ENCODE measurements around the gene LAMA2.

The LAMA2 gene

DNA sequence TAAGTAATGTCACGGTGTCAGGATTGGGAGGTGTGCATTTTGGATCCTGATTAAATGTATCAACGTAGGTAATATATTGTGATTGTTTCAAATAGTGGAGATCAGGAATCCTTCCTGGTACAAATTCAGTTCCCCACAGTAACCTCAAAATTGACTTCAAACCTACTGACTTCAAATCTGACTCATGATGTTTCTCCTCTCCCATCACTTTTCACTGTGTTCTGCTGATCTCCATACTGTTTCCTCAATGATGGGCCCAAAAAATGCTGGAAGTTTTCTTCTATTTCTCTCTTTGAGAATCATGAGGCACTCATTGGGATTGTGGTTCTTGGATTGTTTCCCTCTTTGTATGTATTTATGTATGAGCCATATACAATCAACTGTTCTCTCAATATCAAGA lies 35.9 kb downstream of the LAMA2 start:
- DNase-seq = no peak

DNA sequence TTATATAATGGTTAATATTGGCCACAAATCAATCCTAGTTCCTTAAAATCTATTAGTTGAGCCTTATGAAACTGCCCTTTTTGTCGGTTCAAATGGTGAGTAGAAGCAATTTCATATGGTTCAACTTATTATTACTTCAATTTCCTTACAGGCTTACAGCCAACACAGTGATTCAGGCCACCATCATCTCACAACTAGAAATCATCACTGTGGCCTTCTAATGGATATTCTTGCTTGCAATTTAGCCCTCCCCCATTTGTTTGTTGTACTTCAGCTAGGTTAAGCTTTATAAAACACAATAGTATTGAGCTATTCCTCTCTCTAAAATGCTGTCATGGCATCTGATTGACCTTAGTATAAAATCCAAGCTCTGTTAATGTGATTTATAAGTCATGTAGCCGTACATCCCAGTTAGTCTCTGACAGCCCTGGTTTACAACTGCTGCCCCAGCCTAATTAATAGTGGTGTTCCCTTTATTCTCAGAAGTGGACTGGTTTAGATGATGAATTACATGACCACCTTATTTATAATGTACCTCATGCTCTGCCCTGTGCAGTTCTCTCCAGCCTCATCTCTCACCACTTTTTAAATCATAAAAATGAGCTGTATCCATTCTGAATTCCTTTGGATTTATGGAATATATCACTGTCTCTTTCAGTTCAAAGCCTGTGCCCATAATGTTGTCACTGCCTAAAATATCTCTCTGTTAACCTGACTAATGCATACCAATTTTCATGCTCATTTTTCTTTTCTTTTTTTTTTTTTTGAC lies 36.7 kb downstream of the LAMA2 start:
- DNase-seq = no peak

DNA sequence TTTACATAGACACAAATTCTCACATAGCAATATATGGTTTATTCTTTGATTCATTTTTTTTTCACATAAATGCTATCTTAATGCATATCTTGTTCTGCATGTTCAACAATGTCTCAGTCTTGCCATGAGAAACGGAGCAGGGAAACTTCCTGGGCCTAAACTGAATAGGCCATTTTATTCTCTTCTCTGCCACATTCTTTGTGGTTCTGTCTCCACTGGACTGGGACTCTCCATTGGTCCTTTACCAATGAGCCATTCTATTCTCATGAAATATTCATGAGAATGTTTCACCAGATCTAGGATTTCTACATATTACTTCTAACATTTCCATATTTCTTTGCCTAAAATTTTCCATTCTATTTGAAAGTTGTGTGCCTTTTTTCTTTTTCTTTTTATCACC lies 42.8 kb downstream of the LAMA2 start:
- no peak for DNase-seq

DNA sequence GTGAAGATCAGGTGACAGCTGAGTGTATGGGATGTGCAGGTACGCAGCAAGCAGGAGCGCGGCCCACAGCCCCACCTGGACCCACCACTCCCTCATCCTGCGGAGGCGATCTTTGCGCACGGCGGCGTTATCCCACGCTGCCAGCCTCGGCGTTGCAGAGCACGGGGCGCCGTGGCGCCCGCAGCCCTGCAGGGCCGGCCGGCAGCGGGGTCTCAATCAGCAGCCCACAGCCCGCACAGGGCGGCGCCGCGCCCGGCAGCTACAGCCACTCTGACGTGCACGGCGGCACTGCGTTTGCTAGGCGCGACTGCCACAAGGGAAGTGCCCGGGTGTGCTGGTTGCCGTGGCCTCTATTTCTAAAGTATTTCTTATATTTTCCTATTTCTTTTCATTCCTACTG lies 46.9 kb downstream of the LAMA2 start:
- no peak for DNase-seq

DNA sequence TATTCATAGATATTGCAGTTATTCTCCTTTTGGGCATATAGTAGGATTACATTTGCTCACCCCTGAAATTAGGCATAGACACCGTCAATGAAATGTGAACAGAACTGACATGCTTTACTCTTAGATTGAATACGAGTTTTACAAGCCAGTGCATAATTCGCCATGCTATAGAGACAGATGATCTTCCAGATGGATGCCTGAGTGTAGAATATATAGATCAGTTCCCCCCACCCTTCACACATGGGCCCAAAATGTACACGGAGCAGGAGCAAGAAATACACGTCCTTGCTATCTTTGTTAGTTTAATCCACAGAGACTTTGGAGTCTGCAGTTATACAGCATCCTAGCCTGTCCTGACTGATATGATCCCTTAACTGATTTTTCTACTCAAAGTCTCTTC lies 47.4 kb downstream of the LAMA2 start:
- DNase-seq = no peak

DNA sequence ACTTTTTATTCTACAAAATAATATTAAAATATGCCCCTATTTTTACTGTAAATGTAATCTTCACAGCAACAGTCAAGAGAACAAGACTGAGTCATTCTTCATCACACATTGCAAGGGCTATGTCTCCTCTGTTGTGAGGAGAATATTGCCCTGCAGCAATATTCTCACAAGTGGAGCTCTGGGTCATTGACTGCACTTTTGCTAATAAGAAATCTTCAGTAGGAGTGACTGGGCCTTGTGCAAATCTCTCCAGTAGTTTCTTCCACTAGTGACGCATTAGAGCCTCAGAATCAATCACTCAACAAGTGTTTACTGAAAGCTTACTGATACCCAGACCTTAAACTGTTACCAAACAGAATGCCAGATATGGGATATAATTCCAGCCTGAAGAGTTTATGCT lies 49.1 kb downstream of the LAMA2 start:
- DNase-seq = no peak

DNA sequence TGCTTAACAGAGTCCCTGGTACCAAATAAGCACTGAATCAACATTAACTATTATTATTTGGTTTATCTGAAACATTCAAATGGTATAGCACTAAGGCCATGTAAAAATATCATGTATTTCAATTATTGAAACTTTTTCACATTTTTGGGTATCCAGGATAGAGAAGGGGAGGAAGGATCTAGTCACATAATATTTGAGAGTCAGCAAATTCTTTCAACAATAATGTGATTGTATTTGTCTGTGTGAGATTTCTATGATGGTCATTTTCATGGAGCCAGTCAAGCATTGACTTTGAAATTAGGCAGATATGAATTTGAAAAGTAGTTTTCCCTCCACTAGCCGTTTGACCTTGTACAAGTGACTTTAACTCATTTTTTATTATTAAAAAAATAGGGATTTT lies 67.9 kb downstream of the LAMA2 start:
- DNase-seq = no peak

DNA sequence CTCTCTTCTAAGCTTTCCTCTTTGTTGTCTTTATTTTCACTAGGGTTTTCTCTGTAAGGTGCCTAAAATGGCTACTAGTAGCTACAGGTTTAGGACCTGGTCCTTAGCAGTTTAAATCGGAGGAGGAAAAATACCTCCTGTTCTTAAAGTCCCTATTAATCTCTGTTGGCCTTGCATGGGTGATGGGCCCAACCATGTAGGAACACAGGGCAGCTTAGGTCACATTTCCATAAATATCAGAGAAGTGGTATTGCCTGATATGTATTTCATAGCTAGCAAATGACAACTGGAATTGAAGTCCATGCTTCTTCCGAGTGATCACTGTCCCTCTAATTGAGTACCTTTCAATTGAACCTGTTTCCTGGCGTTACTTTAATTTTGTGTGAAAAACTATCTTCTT lies 70.0 kb downstream of the LAMA2 start:
- no peak for DNase-seq

DNA sequence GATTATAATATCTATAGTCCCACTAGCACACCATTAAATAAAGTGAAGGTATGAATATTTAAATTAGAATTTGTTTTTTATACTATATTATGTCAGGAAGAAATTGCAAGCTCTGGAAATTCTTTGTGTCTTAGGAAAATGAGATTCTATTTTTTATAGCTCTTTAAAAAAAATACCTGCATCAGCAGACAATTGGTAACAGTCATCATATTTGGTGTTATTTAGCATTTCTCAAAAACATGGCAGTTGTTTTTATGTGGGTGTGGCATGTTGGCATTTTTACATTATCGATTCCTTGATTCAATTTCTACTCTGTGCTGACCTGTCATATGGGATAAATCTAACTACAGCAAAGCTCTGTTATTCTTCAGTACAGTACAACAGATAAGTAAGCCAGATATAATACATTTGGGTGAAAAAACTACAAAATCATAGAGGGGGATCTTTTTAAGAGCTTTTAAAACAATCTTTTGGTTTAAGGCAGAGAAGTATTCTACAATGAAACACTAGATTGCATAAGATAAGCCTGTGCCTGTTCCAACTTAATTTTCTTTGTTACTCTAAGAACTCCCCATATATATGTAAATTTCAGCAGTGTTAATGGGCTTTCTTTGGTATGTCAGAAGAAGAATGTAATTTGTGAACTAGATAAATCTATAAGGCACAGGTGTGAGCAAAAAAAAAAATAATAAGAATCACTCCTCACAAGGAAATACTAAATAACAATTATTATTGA lies 71.5 kb downstream of the LAMA2 start:
- no peak for DNase-seq

DNA sequence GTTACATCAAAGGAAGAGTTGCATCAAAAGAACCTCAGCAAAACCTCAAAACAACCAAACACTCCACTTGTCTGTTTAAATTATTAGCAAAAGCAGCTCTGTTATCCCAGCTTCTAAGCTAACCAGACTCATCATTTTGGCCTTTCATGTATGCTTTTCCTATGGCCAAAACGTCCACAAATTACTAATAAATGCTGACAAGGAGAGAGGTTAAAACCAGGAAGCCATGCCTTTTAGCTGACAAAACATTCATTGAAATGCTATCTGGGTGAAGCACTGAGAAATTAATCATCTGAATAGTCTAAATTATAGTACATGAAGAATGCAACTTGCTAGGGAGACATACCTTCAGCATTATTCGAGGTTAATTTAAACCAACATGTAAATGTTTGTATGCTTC lies 80.6 kb downstream of the LAMA2 start:
- no peak for DNase-seq

DNA sequence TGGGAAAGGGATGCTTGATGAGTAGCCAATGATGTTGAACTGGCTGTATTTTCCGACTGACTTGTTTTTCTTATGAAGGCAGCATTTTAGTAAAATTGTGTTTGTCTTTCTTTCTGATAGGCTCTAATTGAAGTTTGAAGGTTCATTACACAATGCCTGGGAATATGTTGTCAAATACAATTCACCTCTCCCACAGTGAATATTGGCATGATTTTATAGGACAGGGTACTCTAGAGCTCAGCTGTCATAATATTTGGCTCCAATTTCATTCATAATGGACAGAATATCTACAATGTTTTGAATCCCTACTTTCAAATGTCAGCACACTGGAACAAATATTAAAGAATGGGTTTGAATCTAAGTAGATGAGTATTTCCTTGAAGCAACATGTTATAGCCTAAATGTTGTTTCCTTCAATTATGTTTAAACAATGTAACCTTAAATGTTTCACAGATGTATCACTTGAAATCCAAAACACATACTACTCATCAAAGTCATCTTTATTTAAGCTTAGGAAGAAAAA lies 81.4 kb downstream of the LAMA2 start:
- DNase-seq = no peak

DNA sequence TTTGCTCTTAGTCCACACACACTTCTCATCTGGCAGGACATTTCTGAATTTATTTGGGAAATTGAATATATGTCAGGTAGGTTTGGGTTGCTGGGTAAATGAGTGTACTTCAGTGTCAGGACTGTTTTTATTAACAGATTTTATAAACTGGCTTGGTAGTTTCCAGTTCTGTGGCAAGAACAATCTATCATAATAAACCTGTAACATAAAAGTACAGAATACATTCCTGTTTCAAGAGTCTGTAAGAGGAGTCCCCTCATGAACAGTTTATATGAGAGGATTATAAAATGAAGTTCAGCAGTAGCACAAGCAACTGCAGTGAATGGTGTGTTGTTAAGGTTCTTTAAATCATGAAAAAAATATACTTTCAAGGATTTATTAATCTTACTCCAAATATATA lies 81.8 kb downstream of the LAMA2 start:
- no peak for DNase-seq

DNA sequence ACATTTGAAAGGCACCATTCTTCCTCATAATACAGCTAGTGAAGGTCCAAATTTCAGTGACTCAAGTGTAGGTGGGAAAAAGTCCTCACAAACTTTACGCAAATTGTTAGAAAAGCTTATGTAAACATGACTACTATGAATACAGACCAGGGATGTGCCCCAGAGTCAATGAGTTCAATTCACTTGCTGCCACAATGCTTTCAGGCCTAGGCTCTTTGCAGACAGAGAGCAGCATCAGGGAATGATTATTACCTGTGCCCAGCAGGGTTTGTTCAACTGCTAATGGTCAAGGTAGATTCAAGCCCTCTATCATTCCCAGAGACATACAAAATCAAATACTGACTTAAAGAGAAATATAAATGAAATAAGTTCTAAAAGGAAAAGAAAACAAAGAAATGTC lies 84.0 kb downstream of the LAMA2 start:
- no peak for DNase-seq

DNA sequence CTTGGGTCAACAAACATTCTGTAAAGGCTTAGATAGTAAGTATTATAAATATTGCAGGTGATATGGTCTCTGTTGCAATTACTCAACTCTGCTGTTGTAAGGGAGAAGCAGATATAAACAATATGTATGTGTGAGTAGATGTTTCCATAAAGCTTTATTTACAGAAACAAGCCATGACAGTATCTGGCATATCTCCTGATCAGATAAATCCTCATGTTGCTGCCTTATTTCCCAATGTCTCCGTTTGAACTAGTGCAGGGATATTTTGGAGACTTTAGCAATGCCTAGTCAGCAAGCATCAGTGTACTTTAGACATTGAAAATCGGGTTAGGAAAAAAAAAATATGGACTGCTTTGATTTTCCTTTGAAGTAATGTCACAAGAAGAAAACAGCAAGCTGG lies 96.1 kb downstream of the LAMA2 start:
- DNase-seq = no peak

DNA sequence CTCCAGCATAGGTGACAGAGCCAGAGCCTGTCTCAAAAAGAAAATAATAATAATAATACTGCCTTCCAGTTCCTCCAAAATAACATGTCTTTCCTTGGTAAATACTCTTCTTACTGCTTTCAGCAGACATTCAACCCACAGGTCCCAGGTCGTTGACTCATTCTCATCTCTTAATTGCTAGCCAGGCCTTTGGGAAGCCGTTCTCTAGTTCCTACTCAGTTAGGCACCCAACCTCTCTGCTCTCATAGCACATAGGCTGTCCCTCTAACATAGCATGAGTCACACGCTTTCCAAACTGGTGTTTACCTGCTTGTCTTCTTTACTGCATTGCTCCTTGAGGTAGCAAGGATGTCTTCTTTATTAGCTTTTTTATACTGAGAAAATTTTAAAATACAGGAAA lies 98.8 kb downstream of the LAMA2 start:
- no peak for DNase-seq

DNA sequence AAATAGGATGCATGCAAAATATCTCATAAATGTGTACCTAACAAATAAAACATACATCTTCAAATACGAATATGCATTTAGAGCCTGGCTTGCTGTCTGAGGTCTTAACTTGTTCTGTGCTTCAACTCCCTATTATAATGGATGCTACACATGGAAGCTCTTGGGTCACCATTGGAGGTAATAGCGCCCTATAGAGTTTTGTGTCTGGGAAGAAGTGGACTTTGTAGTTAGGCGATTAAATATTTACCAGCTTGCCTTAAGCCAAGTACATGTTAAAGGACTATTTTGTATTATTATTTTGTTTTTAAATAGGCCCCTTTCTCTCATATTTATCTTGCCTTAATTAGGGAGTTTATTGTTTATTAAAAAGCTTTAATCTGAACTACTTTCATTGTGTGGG lies 107.4 kb downstream of the LAMA2 start:
- no peak for DNase-seq

DNA sequence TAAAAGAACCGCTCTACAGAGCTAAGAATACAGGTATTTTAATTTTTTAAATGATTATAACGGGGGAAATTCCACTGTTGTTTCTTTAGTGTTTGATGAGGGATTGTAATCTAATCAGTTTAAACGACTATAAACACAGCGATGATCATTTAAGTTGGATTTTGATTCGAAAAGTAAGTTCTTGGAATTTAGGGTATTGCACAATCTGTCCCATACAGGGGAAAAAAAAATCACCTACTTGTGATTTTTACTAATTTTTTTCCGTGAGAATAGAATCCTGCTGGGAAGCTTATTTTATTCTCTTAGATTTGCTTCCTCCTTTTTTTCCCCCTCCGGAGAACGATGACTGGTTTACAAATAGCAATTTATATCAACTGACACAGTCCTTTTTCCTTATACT lies 108.0 kb downstream of the LAMA2 start:
- DNase-seq = no peak

DNA sequence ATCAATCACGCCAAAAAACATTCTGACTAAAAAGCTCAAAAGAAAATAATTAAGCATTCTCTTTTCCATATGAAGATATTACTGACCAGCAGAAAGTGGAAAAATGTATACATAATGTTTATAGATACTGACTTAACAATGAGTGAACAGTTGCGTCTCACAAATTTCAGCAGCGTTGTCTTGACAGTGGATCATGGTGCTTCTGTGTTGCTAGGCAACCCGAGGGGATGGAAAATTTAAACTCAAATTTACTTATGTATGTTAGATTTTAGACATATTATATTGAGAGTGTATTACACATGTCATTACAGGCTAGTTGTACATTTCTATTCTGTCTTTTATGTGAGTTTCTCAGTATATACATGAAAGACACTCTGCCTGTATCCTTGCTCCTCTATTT lies 110.2 kb downstream of the LAMA2 start:
- no peak for DNase-seq

DNA sequence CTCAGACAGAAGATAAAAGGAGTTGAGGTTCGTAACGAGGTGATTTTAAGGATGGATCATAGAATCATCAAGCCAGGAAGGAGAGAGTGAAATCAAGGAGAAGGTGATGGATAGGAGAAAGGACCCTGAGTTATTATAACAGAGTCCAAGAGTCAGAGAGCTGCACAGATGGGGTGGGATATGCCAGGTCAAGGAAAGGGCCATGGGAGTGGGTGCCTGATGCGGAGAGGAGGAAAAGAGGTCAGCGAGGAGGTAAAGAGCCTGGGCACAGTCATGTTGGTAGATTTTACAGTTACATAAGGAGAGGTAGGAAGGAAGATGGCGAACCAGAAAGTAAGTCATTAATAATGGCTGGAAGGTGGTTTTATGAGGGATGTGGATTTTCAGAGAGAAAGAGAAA lies 114.9 kb downstream of the LAMA2 start:
- DNase-seq = no peak

DNA sequence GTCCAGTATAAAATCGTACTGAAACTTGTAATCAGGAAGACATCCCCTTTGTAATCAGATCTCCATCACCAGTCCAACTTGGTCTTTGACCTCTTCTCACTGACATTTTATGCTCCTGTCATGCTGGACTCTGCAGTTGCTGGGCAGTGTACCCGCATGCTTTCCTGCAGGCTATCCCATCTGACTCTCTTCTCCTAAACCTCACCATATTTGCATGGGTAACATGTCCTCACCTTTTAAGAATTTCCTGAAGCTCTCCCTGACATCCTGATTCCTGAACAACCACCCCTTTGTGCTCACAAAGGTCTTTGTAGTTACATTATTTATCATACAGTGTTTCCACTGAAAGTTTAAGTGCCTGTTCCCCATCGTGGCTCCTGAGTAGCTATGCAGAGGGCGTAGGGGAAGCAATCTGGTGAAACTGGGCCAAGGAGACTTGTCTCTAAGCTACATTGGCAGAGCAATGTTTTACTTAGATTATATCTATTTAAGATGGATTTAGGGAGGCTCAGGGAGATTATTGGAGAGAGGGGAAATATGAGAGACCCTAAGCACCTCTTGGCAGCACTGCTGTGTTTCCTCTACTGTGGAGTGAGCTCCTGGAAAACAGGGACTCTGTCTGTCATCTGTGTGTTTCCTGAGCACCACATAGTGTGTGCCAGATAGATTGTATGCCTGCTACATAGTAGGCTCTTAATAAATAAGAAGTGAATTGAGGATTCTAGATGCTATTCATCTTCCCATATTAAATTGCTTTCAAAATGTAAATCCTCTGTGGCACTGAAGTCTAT lies 124.0 kb downstream of the LAMA2 start:
- DNase-seq = no peak

DNA sequence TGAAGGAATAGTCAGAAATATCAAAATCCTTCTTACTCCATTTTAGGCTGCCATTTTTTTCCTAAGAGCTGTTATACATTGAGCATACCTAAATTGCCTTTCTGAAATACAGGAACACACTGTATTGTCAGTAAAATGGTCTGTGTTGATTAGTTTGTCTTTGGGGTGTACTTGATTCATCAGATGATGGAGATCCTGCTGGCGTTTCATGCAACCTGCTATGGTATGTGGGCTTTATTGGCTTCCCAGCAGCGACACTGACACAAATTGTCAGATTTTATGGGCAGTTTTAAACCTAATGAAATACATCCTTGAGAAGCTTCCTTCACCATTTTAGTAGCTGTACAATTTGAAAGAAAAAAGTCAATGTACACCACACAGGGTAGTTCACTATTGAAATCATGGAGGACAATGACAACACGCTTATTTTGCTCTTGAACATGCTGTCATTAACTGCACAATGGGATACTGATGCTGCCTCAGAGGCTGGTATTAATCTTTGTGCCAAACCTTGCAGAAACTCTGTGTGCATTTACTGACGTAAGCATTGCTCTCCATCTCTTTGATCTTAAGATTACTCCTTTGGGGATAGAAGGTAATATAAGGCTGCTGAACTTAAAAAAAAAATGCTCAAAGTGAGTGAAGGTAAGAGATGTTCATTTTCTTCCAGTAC lies 124.9 kb downstream of the LAMA2 start:
- DNase-seq = no peak

DNA sequence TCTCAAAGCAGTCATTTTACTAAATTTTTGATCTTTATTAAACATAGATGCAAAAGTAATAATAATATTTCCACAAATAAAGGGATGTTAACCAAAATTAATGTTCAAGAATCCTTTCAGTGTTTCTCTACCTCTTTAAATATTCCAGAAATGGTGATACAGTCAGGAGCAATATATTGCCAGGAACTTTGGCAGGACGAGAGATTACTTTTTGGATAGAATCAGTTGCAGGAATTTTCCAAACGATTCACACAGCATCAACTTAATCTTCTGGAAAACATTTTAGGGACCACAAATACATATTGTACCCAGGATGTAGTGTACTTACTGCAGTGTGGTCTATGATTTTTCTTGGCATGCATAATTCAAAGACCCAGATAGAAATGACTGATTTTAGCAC lies 125.7 kb downstream of the LAMA2 start:
- DNase-seq = no peak

DNA sequence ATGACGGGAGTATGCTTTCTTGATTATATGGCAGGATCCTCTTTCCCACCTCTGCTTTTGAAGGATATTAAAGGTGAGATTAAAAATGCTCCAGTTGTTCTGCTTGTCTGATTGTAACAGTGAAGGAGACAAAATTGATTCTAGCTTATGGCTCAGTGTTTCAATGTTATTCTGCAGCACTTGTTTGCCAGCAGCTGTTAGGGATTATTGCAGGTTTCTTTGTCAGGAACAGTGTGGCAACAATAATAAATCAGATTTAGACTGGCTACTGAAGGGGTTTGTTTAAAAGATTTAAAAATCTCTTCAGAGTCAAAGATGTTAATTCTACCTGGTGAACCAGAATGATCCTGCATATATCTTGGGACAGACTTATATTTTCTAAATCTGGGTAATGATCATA lies 126.9 kb downstream of the LAMA2 start:
- DNase-seq = no peak

All from hematopoietic multipotent progenitor cell treated with erythropoietin and hydrocortisone succinate and interleukin-3 and kit ligand, for 6 days (in vitro differentiated cells).